GOT3 (cell line): Measurements from ENCODE around the gene EIF2AK2.
"Not testable (repeated sequence)": the region's sequence is repeated elsewhere in the genome, so short reads cannot be mapped to it uniquely, and the experiment has no call there.

Experiments
- DNase-seq: peaks from one replicate; lab custom pipeline; 2025; ENCODE audit warnings: mixed read lengths; lab: John Stamatoyannopoulos, UW

The EIF2AK2 gene

DNA sequence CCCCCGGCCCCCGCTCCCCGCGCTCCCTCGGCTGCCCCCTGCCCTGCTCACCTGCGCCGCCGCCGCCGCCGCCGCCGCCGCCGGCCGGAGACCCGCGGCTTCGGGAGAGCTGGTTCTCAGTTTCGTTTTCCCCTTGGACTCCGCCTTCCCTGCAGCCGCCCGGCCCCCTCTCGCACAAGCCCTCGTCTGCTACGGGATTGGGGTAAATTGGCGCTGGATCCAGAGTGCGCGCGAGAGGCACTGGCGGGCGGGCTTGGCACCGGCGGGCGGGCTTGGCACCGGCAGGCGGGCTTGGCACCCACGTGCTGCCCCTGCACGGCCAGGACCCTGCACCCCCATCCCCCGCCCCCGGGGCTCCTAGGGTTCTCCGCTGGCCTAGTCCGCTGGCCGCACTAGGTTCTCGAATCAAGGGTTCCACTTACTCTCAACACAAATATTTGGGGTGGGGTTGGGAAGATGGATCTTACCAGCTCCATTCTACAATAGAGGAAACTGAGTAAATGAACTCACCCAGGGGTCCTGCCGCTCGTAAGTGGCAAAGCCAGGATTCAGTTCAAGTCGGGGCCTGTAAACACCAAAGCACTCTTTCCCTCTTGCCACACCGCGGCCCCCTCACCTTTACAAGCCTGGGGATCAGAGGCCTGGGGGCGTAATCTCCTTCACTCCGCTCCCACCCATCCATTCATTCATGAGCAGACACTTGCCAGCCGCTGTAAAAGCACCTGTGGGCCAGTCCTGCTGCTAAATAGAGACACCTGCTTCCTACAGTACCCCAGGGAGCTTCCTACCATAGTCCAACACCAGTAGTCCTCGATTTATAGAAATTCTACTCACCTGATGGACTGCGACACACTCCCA, at the start of gene EIF2AK2:
Gene EIF2AK2 (minus strand): TSS at position 124 of the 858 bp plus-strand sequence. CDS start 9,174 bp downstream, outside the sequence.
- DNase-seq, result peak; percentile 60

DNA sequence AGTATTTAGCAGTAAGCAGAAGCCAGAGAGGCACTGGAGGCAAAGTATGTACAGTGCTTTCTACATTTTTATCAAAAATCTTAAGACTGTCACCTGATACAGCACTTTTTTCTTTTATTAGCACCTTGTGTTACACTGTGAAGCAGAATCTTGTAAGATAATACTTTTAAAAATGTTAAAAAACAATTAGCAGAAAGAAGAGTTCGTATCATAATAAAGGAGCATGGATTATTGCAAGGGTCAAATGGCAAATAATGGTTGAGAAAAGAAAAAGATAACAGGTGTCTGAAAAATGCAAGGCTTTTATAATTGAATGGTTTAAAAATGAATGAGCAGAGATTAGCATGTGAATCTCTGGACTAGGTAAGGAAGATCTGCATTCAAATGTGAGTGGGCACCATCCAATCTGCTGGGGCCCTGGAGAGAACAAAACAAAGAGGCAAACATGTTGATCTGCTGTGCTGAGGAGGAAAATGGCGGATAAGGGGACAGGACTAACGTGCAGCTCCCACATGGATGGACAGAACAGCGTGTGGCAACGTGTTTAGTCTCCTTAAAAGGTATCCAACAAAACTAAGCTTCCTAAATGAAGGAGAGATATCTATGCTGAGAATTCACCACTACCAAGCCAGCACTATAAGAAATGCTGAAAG, 49.0 kb upstream of the EIF2AK2 start:
- DNase-seq, result no peak

DNA sequence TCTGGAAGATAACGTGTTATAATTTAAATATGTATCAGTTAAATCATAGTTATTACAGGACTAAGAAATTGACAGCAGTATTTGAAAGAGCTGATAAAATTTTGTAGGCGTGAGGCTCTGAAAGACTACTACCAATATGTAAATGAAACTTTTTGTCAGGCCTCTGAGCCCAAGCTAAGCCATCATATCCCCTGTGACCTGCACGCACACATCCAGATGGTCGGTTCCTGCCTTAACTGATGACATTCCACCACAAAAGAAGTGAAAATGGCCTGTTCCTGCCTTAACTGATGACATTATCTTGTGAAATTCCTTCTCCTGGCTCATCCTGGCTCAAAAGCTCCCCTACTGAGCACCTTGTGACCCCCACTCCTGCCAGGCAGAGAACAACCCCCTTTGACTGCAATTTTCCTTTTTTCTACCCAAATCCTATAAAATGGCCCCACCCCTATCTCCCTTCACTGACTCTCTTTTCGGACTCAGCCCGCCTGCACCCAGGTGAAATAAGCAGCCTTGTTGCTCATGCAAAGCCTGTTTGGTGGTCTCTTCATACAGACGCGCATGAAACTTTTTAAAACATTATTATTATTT, 48.4 kb upstream of the EIF2AK2 start:
- DNase-seq, result not testable (repeated sequence)

DNA sequence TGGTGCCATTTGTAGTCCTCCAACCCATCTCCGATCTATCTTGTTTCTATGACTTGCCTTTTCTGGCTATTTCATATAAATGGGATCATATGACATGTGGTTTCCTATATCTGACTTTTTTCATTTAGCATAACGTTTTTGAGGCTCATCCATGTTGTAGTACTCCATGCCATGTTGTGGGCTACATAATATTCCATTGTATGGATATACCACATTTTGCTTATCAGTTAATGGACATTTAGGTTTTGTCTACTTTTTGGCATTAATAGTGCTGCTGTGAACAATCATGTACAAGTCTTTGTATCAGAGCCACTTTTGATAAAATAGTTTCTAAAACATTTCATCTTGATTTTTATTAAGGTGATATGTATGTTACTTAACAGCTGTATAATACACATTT, 46.9 kb upstream of the EIF2AK2 start:
- no peak for DNase-seq

DNA sequence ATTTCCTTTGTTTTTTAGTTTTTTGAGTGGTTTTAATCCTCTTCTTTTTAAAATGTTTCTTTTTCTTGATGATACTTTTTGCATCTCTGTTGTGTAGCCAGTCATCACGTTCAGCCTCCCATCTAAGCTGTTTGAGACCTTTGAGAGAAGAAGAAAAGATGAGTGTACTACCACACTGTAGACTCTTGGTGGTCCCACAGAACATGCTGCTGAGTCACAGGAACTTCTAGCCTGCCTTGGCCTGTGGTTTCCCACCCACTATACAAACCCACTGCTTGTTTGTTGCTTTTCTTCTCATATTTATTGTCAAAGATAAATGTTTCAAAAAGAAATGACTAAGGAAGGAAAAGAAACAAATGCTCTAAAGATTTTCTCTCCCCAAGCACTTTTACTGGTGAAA, 45.0 kb upstream of the EIF2AK2 start:
- no peak for DNase-seq

DNA sequence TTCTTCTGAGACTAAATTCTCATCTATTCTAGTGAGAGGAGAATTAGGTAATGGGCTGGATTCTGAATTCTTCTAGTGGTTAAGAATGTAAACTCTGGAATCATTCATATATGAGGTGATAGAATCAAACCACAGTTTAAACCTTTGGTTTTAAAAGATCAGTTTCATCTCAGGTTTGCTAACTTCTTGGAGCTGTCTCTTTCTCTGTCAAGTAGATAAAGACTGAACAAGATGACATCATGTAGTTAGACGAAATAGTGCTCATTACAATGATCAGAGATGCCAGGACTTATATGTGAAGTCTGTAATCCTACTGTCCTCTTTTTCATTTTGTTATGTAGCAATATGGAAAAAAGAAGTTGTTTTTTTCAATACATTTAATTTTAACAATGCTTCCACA, 44.4 kb upstream of the EIF2AK2 start:
- DNase-seq, result no peak

DNA sequence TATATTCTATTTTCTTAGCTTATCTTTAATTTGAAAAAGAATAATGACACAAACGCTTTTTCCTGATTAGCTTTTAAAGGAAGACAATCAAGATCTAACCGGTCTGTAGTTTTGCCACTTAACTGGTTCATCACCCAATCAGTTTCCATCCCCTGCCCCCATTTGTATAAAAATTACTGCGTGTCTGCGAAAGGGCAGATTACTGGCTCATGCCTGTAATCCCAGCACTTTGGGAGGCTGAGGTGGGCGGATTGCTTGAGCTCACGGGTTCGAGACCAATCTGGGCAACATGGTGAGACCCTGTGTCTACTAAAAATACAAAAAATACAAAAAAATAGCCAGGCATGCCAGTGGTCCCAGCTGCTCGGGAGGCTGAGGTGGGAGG, 41.9 kb upstream of the EIF2AK2 start:
- no peak for DNase-seq

DNA sequence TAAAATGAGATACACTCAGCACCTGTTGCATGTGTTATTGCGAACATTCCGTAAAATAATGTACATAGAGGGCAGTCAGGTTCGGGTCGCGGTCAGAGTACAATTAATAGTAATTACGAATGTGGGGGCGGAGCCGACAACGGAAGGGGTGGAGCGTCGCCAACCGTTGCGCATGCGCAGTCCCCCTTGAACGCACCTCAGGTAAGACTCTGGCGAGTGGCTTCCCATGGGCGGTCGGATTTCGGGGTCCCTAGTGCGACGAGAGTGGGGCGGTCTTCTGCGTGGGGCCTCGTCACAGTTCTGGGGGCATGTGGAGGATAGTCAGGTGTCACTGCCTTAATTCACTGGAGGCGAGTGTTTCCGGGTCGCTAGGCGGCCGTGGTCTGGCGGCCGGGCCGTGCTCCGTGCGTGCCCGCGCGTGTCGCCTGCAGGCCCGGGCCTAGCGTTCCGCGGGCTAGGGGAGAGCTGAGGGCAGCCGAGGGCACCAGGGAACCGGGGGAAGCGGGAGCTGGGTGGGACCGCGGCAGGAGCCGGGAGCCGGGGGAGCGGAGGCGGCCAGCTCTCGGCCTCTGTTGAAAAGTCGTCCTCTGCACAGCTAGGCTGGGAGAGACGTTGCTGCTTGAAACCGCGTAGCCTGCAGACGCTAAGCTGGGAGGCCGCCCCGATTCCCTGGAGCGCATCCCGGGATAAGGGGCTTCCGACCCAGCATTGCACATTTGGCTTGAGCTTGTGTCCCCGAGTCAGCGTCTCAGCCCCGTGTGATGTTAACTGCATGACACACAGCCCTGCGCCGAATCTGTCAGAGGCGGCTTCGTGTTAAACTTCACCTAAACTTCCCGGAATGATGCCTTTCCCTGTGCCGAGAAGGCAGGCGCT, 39.8 kb upstream of the EIF2AK2 start, which contains the start of gene CEBPZOS:
Gene CEBPZOS (plus strand): TSS at position 177 of the 876 bp plus-strand sequence. CDS start 3,209 bp downstream, outside the sequence.
- DNase-seq, result peak; percentile 64

DNA sequence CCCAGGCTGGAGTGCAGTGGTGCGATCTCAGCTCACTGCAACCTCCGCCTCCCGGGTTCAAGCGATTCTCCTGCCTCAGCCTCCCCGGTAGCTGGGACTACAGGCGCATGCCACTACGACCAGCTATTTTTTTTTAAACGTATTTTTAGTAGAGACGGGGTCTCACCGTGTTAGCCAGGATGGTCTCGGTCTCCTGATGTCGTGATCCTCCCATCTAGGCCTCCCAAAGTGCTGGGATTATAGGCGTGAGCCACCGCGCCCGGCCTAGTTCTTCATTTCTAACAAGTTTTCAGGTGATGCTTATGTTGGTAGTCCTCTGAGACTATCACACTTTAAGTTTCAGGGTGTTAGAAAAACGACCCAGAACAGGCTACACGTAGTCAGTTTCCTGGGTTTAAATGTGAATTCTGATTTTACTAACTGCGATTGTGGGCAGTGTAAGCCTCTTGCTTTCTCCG, 39.1 kb upstream of the EIF2AK2 start:
- DNase-seq, result not testable (repeated sequence)

DNA sequence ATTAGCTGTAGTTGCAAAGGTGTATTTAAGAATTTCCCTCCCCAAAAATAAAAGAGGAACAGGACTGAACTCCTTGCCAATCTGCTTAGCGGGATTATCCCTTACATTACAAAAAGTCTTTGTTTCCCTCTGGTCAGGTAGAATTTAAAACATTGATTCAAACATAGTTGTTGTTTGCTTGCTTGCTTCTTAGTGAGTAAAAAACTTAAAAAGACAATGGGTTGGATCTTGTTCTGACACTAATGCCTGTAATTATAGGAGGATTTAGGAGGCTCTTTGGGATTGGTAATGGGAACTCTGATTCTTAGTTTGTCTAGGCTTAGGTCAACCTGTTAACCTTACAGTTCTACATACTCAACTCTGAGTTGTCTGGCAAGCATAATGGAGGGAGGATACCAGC, 35.8 kb upstream of the EIF2AK2 start:
- DNase-seq, result no peak

DNA sequence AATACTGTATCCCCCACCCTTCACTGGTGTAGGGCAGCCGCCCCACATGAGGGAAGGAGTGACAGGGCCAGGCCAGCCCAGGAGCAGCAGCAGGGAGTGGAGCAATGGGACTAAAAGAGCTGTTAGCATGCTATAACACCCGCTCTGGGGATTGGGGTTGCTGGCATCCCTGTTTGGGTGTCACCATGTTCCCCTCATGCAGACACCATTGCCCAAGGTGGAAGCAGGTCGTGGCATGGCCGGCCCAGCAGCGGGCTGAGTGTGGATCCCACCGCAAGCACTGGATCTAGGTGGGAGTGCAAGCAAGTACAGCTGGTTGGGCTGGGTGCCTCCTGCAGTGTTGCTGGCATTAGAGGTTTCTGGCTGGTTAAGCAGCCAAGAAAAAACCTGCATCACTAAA, 35.0 kb upstream of the EIF2AK2 start:
- DNase-seq, result no peak

DNA sequence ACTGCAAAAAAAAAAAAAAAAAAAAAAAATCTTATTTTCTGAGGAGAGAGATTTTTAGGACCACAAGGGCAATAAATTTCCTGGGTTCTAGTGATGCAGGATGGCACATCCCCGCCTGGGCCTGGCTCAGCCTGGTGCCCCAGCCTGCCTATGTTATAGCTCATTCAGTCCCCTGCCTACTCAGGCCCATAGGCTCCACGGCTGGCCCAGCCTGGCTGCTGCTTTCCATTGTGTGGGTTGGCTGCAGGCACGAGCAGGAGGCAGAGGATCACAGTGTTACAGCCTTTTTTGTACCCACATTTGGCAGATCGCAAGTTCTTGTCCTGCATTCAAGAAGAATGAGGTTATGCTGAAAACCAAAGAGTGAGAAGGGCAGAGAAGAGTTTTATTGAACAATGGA, 34.5 kb upstream of the EIF2AK2 start:
- DNase-seq, result no peak

DNA sequence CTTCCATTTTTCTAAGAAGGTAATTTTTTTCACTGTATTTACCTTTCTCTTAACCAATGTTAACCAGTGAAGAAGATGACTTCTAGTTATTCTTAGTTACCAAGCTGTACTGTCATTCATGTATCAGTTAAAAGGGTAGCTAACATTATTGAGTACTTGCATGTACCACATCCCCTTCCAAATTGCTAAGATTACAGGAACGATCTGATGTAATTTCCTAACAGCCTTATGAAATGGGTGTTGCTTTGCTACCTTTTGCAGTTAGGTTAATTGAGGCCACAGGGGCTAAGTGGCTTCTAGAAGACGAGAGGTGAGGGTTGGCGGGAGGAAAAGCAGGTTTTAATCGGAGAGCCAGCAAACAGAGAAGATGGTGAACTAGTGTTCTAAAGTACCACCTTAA, 33.5 kb upstream of the EIF2AK2 start:
- no peak for DNase-seq

DNA sequence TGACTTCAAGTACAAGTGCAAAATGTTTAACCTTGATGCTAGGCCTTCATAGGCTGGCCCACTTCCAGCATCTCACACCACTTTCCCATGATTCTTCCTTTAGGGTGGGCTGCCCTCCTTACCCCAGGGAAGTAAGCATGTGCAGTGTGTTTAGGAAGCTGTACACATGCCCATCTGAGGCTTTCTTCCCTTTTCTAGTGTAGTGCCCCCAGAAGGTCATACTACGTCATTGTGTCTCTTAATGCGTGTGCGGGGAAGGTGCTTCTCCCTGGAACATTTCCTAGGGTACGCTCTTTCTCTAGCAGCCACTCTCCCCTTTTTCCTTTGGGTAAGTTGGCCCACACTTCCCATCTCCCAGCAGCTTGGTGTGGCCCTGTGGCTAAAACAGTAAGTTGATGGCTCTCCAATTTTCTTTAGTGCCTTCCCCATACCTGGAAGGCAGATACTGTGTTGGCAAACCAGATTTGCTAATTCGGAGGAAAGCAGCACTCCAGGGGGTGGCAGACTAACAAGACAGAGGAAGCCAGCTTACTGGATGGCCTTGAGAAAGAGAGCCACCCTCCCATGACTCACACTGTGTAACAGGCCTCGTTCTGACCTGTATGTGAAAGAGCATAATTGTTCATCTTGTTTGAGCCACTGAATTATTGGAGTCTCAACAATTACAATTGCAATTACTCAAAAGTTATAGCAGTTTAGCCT, 32.8 kb upstream of the EIF2AK2 start:
- DNase-seq, result peak; percentile 5

DNA sequence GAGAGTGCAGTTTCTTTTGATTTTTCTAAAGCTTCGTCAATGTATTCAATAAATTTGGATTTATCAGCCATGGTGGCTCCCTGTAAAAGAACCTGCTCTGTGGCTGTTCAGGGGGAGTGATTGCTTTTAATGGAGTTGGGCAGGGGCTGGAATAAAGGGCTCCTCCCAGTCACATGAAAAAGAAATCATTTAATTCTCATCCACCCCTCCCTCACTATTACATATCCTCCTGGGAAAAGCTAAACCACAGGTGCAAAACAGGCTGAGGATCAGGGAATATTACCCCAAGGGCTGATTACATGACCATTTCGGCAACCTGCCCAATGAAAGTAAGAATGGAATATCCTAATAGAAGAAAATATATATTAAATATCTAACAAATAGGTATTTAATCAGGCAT, 31.8 kb upstream of the EIF2AK2 start, which contains the start of gene SULT6B1:
Gene SULT6B1 (minus strand): TSS at position 101 of the 400 bp plus-strand sequence. CDS start 30 bp downstream, at position 71.
- DNase-seq, result no peak

DNA sequence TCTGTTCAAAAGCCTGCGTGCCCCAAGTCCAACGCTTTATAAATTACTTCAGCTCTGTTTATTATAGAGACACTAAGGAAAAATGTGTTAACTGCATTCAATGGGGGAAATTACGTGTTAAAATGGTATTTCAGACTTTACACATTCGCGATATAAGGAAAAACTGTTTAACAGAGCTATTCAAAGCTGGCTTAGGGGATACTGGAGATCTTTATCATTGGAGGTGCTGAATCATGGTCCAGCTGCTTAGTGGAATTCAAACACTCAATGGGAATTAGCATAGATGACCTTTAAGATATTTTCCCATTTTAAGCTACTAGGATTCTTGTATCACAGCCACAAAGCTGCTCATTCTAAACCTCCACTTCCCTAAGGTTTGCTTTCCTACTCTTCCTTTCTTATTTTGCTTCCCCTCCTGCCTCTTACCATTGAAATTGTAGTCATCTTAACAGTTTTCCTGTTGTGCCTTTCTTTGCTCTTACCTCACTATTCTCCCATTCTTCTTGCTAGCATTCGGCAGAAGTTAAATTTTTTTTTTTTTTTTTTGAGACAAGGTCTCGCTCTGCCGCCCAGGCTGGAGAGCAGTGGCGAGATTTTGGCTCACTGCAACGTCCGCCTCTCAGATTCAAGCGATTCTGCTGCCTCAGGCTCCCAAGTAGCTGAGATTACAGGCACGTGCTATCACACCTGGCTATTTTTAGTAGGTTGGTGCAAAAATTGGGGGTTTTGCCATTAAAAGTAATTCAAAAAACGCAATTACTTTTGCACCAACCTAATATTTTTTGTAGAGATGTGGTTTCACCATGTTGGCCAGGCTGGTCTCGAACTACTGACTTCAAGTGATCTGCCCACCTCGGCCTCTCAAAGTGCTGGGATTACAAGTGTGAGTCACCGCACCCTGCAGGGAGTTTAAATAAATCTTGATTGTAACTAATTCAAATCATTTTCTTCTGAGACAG, 25.2 kb upstream of the EIF2AK2 start:
- DNase-seq, result no peak

DNA sequence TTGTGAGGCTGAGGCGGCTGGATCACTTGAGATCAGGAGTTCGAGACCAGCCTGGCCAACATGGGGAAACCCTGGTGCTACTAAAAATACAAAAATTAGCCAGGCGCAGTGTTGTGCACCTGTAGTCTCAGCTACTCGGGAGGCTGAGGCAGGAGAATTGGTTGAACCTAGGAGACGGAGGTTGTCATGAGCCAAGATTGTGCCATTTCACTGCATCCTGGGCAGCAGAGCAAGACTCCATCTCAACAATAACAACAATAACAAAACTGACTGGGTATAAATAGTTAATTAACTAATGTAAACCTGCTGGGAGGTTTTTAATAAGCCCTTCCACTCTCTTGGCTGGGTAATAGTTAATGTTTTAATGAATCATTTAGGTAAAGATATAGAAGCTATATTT, 23.9 kb upstream of the EIF2AK2 start:
- DNase-seq, result no peak

DNA sequence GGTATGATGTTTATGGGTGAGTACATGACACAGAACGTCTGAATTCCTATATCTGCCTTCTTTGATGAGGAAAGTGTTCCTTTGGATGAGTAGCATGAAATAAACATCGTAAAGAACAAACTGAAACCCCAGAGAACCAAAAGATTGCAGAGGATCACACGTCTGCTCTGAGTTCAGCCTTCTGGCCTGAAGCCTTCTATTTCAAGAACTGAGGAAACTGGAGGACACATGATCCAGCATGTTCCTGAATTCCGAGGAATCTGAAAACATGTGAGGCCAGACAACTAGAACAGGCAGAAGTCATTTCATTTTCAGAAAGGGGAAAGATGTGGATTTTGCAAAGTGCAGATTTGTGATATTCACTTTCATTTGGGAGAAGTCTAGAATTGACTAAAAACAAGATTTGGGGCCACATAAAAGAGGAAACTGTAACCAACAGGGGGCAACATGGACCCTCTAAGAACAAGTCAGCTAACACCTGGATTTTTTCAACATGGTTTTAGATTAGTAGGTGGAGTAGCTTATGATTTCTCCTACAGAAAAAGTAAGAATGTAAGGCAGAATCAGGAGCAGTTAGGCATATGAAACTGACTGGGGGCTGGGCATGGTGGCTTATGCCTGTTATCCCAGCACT, 23.3 kb upstream of the EIF2AK2 start:
- DNase-seq, result no peak

DNA sequence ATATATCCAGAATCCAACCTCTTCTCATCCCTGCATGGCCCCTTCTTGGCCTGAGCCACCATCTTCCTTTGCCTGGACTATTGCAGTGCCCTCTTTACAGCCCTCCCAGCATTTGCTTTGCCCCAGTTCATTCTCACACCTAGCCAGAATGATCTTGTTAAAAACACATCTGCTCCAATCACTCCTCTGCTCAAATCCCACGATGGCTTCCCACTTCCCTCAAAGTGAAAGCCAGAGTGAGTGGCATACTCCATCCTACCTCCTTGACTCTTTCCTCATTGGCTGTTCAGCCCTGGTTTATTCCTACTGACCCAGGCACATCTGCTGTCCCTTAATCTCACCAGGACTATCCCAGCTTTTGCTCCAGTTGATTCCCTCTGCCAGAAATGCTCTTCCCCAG, 17.0 kb upstream of the EIF2AK2 start:
- DNase-seq, result no peak

DNA sequence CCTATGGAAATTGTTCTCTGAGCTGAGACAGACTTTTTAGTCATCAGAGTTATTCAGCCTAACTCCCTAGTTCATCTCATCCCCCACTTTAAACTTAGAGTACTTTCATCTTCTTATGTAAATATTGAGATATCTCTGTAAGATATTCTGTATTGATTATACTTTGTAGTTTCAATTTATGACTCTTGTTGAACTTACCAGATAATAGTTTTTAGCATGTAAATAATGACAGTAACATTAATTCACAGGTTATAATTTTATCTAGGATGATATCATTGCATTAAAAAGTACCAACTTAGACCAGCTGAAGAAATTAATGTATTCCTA, 14.8 kb upstream of the EIF2AK2 start:
- no peak for DNase-seq
